GM21619 (cell line): ENCODE data around the gene CARD16.
A peak's percentile ranks its signal among the peaks of the same experiment; 100 is the strongest.

ENCODE experiments used
- ATAC-seq: cut with Tn5 transposase; IDR thresholded peaks from one replicate; pipeline ENCODE4 v1.9.1; 2021; ENCODE audit not compliant: unreplicated experiment

CARD16 gene

GRCh38 chr11:105051559-105051958 lies 6.4 kb upstream of the CARD16 start:
- no peak for ATAC-seq

DNA sequence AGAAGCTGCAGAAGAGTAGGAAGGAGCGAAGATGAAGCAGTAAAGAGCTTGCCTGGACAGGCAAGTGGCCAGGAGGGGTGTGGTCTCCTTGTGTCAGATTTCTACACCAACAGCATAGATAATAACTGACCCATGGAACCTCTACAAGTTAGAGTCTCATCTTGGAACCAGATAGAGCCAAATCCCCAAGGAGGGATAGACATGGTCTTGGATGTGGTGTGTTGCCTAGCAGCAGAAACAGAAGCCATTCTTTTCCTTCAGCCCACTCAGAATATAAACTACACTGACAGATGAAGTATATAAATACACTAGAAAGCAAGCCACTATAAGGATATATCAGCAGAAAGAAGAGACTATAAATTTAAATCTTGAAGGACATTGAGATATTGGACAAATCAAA lies 4.3 kb upstream of the CARD16 start:
- no peak for ATAC-seq

DNA sequence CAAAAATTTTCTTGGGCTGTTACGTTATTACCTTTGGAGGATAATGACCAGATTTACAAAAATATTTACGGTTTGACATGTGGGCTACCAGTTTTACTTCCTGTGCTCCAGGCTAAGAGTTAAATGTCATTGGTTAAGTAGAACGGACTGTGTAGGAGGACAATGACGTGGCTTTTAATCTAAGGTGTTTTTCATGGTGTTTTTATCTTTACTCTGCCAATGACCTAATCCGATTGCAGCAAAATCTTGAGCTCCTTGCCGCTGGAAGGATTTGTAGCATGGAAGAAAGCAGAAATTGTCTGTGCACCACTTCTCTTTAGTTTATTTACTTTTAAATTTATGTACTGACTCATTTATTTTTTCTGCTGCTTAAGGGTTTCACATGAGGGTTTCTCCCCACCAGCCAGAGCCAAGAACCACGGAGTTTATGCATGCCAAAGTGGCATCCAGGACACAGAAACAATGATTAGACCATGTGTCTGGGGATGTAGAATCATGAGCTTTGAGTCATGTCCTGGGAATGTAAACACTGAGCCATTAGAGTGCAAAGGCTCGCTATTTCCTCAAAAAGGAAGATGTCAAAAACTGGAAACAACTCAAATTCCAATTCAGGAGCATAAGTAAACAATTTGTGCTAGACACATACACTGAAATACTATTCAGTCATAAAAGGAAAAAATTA lies 1.9 kb upstream of the CARD16 start:
- ATAC-seq, result no peak

DNA sequence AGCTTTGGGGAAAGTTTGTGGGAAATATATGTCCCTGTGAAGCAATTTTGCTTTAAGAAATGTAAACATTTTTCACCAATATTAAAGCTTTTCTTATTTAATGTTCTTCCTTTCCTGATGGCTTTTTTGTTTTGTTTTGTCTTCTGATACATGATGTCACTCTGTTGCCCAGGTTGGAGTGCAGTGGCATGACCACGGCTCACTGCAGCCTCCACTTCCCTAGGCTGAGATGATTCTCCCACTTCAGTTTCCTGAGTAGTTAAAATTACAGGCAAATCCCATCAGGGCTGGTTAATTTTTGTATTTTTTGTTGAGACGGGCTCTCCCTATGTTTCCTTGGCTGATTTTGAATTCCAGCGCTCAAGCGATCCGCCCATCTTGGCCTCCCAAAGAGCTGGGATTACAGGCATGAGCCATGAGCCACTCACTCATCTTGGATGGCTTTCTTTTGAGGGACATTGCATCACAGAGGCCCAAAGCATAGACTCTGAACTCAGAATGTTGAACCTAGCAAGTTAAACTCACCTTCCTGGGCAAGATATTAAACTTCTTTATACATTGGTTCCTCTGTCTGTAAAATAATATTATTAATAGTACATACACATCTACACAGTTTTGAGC lies 651 bp upstream of the CARD16 start:
- ATAC-seq, result no peak

- ATAC-seq, result no peak
Measured at GRCh38 chr11:105042178-105042577, 3.0 kb downstream of the CARD16 start.

DNA sequence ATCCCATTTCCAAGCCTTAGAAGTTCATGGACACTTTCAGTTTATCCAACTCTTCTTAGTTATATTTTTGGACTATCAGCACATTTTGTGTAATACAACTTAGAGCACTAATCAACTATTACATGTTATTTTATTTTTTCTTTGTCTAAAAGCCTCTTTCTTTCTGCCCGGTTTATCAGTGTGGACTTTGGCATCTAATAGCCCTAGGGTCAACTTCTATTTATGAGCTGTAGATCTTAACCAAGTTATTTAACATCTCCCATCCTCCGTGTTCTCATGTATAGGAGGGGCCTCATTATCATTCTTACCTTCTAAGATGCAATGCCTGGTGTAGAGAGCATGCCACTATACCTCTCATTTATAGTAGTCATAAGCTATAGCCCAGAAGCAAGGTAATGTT lies 4.4 kb downstream of the CARD16 start:
- no peak for ATAC-seq

DNA sequence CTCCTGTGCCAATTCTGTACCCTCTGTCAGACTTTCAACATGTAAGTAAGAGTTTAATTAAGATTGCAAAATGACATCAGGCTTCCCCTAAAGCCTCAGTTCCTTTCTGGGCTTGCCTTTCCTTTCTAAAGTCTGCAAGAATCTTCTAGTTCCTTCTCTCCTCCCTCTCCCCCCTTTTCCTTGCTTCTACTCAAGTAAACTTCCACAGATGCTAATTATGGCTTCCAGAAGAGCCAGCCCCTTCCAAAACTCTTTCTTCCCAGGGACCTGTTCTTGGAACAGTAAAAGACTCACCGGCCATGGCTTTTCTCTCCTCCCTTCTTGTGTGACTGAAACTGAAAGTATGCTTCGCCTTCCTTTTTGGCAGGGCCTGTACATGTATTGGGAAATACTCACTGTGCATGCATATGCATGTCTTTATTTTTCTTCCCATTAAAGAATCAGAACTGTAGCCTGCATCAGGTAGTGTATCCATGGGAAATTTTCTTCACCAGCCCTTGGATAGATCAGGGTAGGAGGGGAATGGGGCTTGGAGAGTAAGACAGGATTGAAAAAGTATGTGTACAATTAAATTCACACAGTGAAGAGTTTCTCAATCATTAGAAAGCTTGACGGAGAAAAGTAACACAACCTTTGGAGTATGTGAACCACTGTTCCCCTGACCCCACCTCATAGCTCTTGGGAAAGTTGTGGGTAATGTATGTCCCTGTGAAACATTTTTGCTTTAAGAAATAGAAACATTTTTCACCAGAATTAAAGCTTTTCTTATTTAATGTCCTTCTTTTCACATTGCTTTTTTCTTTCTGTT lies 10.1 kb downstream of the CARD16 start, which contains the start of gene CASP1:
CASP1 (minus strand) TSS at position 332 of the 808 bp plus-strand sequence; CDS start at position 301, 31 bp downstream.
- ATAC-seq, result peak; percentile 94

- peak; percentile 7 for ATAC-seq
Measured at GRCh38 chr11:105034388-105034787, 10.7 kb downstream of the CARD16 start.

- ATAC-seq, result no peak
Measured at GRCh38 chr11:105033781-105034180, 11.4 kb downstream of the CARD16 start.

DNA sequence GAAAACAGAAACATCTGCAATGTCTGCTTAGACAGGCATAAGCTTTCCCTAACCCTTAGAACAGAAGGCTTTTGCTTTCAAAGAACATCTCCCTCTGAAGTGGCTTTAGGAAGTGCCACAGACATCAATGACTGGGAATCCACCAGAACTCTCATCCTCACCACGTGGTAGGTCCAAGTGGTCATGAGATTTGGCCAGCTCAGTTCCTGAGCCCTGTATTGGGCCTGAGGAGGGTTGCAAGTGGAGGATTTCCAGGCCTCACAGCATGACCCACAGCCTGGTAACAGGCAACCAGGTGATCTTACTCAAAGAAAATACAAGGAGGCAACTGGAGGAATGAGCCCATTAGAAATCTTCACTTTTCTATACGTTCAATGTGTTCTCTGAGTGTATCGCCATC lies 11.8 kb downstream of the CARD16 start:
- no peak for ATAC-seq

DNA sequence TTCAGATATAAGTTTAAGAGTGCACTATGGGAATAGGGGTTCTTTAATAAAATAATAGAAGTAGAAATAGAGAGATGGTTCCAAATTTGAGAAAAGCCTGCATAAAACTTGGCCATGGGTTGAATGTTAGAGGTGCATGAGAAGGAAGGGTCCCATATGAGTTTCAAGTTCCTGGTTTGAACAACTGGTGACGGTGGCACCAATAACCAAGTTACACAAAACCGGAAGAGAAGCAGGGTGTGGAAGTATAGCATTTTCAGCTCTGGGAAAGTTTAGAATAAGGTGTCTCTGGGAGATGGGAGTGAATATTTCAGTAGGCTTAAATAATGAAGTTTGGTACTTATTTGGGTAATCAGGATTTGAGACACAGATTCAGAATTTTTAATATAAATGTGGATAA lies 12.6 kb downstream of the CARD16 start:
- ATAC-seq, result no peak

- no peak for ATAC-seq
Measured at GRCh38 chr11:105027678-105028077, 17.5 kb downstream of the CARD16 start.

GRCh38 chr11:105024394-105024793 lies 20.7 kb downstream of the CARD16 start:
- no peak for ATAC-seq

DNA sequence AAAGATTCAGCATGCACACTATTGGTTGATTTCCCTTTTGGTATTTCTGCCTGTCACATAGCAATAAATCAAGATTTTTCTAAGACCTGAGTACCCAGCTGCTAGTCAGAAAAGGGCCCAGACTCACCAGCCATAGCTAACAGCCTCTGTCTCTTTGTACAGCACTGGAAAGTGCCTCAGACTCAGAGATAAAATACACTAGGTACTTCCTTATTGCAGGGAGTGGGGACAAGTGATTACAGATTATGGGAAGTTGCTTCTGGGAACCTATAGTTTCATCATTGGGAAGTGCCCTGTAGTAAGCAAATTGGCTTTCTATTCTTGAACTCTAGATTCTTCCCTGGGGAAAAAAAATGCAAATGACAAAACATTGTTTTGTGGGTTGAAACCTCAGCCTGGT lies 22.1 kb downstream of the CARD16 start, which contains the start of gene CASP5:
CASP5 (minus strand) TSS at position 166 of the 400 bp plus-strand sequence; CDS start at position 134, 32 bp downstream.
- ATAC-seq, result no peak

DNA sequence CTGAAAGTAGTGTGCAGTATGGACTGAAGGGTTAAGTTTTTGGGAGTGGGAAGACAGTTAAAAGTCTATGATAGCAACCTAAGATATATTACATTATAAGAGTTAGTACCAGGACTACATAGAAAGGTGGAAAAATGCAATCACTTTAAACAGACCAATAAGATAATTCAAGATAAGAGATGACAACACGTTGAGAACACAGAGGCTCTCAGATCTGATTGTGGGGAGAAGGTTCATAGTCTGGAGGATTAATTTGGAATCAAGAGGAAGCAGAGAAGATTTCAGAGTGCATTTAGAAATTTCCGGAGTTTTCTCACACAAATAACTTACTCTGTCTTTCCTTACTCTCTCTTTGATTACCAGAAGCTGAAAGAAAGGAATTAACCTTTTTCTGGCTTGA lies 22.6 kb downstream of the CARD16 start:
- no peak for ATAC-seq

- ATAC-seq, result no peak
Measured at GRCh38 chr11:105007463-105007862, 37.7 kb downstream of the CARD16 start.

GRCh38 chr11:105005451-105005845 lies 39.7 kb downstream of the CARD16 start:
- ATAC-seq, result no peak

GRCh38 chr11:105004021-105004420 lies 41.1 kb downstream of the CARD16 start:
- no peak for ATAC-seq

- ATAC-seq, result no peak
Measured at GRCh38 chr11:105003151-105003550, 42.0 kb downstream of the CARD16 start.

- ATAC-seq, result peak; percentile 94
Measured at GRCh38 chr11:105000797-105001196, 44.3 kb downstream of the CARD16 start.

DNA sequence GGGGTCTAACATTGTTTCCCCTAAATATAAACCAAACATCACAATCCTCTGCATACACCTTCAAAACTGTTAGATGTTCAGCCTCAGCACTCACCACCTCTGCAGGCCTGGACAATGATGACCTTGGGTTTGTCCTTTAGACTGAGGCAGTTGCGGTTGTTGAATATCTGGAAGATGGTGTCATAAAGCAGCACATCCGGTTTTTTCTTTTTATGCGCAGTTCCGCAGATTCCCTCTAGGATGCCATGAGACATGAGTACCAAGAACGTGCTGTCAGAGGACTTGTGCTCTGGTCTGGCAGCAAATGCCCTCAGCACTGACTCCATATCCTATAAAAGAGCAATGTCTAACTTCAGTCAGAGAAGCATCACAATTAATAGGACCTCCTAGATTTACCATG lies 45.0 kb downstream of the CARD16 start:
- ATAC-seq, result no peak

DNA sequence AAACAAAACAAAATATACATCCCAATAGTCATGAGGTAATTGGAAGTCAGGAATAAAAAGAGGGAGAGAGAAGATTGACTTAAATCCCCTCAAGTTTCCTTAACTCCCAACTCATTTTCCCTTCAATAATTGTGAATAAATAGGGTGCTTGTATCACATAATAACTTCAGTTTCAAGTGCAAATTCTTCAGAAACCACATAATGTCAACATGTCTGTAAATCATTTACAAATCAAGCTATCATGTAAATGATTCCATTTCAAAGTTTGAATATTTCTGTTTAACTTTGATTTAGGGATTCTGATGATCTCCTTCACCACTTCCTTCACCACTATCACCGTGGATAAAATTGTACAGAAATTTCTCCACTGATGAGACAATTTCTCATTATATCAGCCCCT lies 45.4 kb downstream of the CARD16 start:
- no peak for ATAC-seq
